H9 (cell line): ENCODE measurements around the gene ZNF385D. TPM values are rescaled to one million over a fixed set of nuclear protein-coding genes. Genes with fewer than 3 reads are reported as not detected.

Source experiments
- DNase-seq: peaks from one replicate; pipeline ENCODE4 v3.0.0-alpha.2; 2017
- H2AFZ ChIP-seq: one replicate; pipeline ENCODE4 v1.6.1; 2013; ENCODE audit warnings: mild to moderate bottlenecking, low read length, control low read depth, moderate library complexity
- H2AK5ac ChIP-seq: 2 replicates; pipeline ENCODE4 v1.6.1; 2013; ENCODE audit warnings: low read length, control low read depth, mixed read lengths; ENCODE audit not compliant: insufficient read length
- H2BK120ac ChIP-seq: one replicate; pipeline ENCODE4 v1.6.1; 2013; ENCODE audit warnings: low read depth, mild to moderate bottlenecking, low read length, control low read depth, inconsistent platforms; ENCODE audit not compliant: poor library complexity, severe bottlenecking
- H2BK12ac ChIP-seq: 2 replicates; pipeline ENCODE4 v1.6.1; 2013; ENCODE audit warnings: low read length, control low read depth, mixed read lengths, low read depth; ENCODE audit not compliant: insufficient read length
- H2BK15ac ChIP-seq: 2 replicates; pipeline ENCODE4 v1.6.1; 2013; ENCODE audit warnings: low read depth, low read length, control low read depth
- H2BK20ac ChIP-seq: one replicate; pipeline ENCODE4 v1.6.1; 2013; ENCODE audit warnings: low read depth, mild to moderate bottlenecking, low read length, control low read depth, inconsistent platforms; ENCODE audit not compliant: poor library complexity, severe bottlenecking
- H2BK5ac ChIP-seq: 2 replicates; pipeline ENCODE4 v1.6.1; 2013; ENCODE audit warnings: low read length, control low read depth, mixed read lengths; ENCODE audit not compliant: insufficient read length
- H3K14ac ChIP-seq: 2 replicates; pipeline ENCODE4 v1.6.1; 2013; ENCODE audit warnings: low read length, control low read depth; ENCODE audit not compliant: insufficient read depth
- H3K18ac ChIP-seq: 2 replicates; pipeline ENCODE4 v1.6.1; 2013; ENCODE audit warnings: low read depth, mild to moderate bottlenecking, mixed read lengths, low read length, control low read depth; ENCODE audit not compliant: insufficient read length
- H3K23ac ChIP-seq: 2 replicates; pipeline ENCODE4 v1.6.1; 2013; ENCODE audit warnings: low read length, control low read depth, mixed read lengths, low read depth; ENCODE audit not compliant: insufficient read length
- H3K23me2 ChIP-seq: 2 replicates; pipeline ENCODE4 v1.6.1; 2013; ENCODE audit warnings: low read depth, mild to moderate bottlenecking, mixed read lengths, low read length, control low read depth; ENCODE audit not compliant: insufficient read length, poor library complexity, severe bottlenecking
- H3K27ac ChIP-seq: 2 replicates; pipeline ENCODE4 v1.5.1; 2013; ENCODE audit warnings: low read length, control low read depth, mixed read lengths, low read depth; ENCODE audit not compliant: insufficient read length
- H3K27me3 ChIP-seq: 2 replicates; pipeline ENCODE4 v1.6.1; 2013; ENCODE audit warnings: low read length, control low read depth, inconsistent platforms; ENCODE audit not compliant: insufficient read depth
- H3K4ac ChIP-seq: 2 replicates; pipeline ENCODE4 v1.6.1; 2013; ENCODE audit warnings: low read depth, mild to moderate bottlenecking, control low read depth, inconsistent platforms, low read length, moderate library complexity
- H3K4me1 ChIP-seq: 2 replicates; pipeline ENCODE4 v1.6.1; 2013; ENCODE audit warnings: low read length, control low read depth, inconsistent platforms; ENCODE audit not compliant: insufficient read depth
- H3K4me2 ChIP-seq: 2 replicates; pipeline ENCODE4 v1.6.1; 2013; ENCODE audit warnings: low read length, control low read depth, mixed read lengths; ENCODE audit not compliant: insufficient read length, insufficient read depth
- H3K56ac ChIP-seq: 2 replicates; pipeline ENCODE4 v1.6.1; 2013; ENCODE audit warnings: low read depth, mild to moderate bottlenecking, mixed read lengths, low read length, control low read depth; ENCODE audit not compliant: insufficient read length
- H3K79me1 ChIP-seq: 2 replicates; pipeline ENCODE4 v1.6.1; 2013; ENCODE audit warnings: low read depth, mild to moderate bottlenecking, moderate library complexity, low read length, control low read depth, inconsistent platforms; ENCODE audit not compliant: insufficient read depth, poor library complexity, severe bottlenecking
- H3K79me2 ChIP-seq: 2 replicates; pipeline ENCODE4 v1.6.1; 2013; ENCODE audit warnings: low read length, control low read depth, inconsistent platforms; ENCODE audit not compliant: insufficient read depth
- H3K9ac ChIP-seq: 2 replicates; pipeline ENCODE4 v1.6.1; 2013; ENCODE audit warnings: low read length, control low read depth, mixed read lengths; ENCODE audit not compliant: insufficient read length; ENCODE audit errors: extremely low read depth
- H3K9me3 ChIP-seq: one replicate; pipeline ENCODE4 v1.6.1; 2013; ENCODE audit warnings: low read depth, low read length, inconsistent platforms; ENCODE audit not compliant: control insufficient read depth
- H3T11ph ChIP-seq: one replicate; pipeline ENCODE4 v1.6.1; 2013; ENCODE audit warnings: mild to moderate bottlenecking, low read length, control low read depth, inconsistent platforms
- H4K20me1 ChIP-seq: one replicate; pipeline ENCODE4 v1.6.1; 2013; ENCODE audit not compliant: control insufficient read depth, insufficient read length, insufficient read depth
- H4K5ac ChIP-seq: 2 replicates; pipeline ENCODE4 v1.6.1; 2013; ENCODE audit warnings: low read depth, mild to moderate bottlenecking, mixed read lengths, low read length, control low read depth; ENCODE audit not compliant: insufficient read length
- H4K8ac ChIP-seq: replicated peaks from 2 replicates; pipeline ENCODE4 v1.6.1; 2013; ENCODE audit warnings: low read length, control low read depth, mixed read lengths, low read depth; ENCODE audit not compliant: insufficient read length
- H4K91ac ChIP-seq: 2 replicates; pipeline ENCODE4 v1.6.1; 2013; ENCODE audit warnings: low read depth, mild to moderate bottlenecking, moderate library complexity, mixed read lengths, low read length, control low read depth; ENCODE audit not compliant: insufficient read length
- H3K27ac Mint-ChIP-seq, 3 experiments: 2 replicates in 2 of 3; 3 replicates in 1 of 3; pipeline ENCODE4 v1.8.0; 2020 to 2021; ENCODE audit warnings: mixed read lengths in 3 of 3, mild to moderate bottlenecking in 1 of 3, moderate library complexity in 1 of 3
- H3K27me3 Mint-ChIP-seq: 2 replicates; pipeline ENCODE4 v1.8.0; 2021; ENCODE audit warnings: low read depth, mild to moderate bottlenecking, moderate library complexity, mixed read lengths
- H3K36me3 Mint-ChIP-seq, 3 experiments: 2 replicates in 2 of 3; 3 replicates in 1 of 3; pipeline ENCODE4 v1.8.0; 2020 to 2021; ENCODE audit warnings: low read depth in 3 of 3, mixed read lengths in 3 of 3; ENCODE audit not compliant: insufficient read depth in 1 of 3
- H3K4me1 Mint-ChIP-seq, 2 experiments: 2 replicates each; pipeline ENCODE4 v1.8.0; 2020; ENCODE audit warnings: mixed read lengths in 2 of 2
- H3K4me3 Mint-ChIP-seq, 2 experiments: 2 replicates in 1 of 2; 3 replicates in 1 of 2; pipeline ENCODE4 v1.8.0; 2020 to 2021; ENCODE audit warnings: mild to moderate bottlenecking in 2 of 2, mixed read lengths in 2 of 2, moderate library complexity in 1 of 2
- H3K9me3 Mint-ChIP-seq, 2 experiments: 2 replicates in 1 of 2; 3 replicates in 1 of 2; pipeline ENCODE4 v1.8.0; 2020; ENCODE audit warnings: mild to moderate bottlenecking in 2 of 2, mixed read lengths in 2 of 2, moderate library complexity in 1 of 2
- CTCF ChIP-seq: fragments of 200-600 bp; sonication (generic); conservative IDR thresholded peaks from 3 replicates; pipeline ENCODE4 v1.8.0; 2021; ENCODE audit warnings: antibody characterized with exemption, mild to moderate bottlenecking
- WGBS: extraction: QIAGEN DNeasy Blood & Tissue Kit; methylation state at CpG from one replicate; pipeline ENCODE4 v1.1.7; 2013; ENCODE audit warnings: missing lambda C conversion rate, low lambda C conversion rate, mixed read lengths; ENCODE audit not compliant: insufficient read length; ENCODE audit errors: extremely low coverage; 5-methylcytosine and 5-hydroxymethylcytosine counted together
- total RNA-seq: library from RNA; stranded (reverse); gene quantifications from 2 replicates; pipeline ENCODE4 v1.2.1, GENCODE V29; 2021

Gene ZNF385D
- total RNA-seq, 1 experiment from 2014 or later, result 1.5 TPM

GRCh38 chr3:21755896-21756295 is 4.9 kb upstream of the ZNF385D start:
- Histone ChIP-seq H3K9ac (no peak overlapping the region), H3K56ac (no peak overlapping the region), H3K27ac (no peak overlapping the region), H4K5ac (no peak overlapping the region), H3K14ac (no peak overlapping the region), H3K4me2 (no peak overlapping the region), H3K9me3 (no peaks in the 10 kb centered on the region), H4K8ac (no peak overlapping the region), H3K23ac (no peak overlapping the region), H3T11ph (no peak overlapping the region), H3K79me1 (no peaks in the 10 kb centered on the region), H3K23me2 (no peaks in the 10 kb centered on the region), H4K91ac (no peak overlapping the region), H3K79me2 (no peaks in the 10 kb centered on the region), H3K4me1 (no peaks in the 10 kb centered on the region), H2BK5ac (no peak overlapping the region), H2AK5ac (no peak overlapping the region), H3K18ac (no peak overlapping the region), H2BK20ac (no peak overlapping the region), H2BK120ac (no peak overlapping the region), H3K4ac (no peak overlapping the region), H2BK12ac (no peak overlapping the region), H2AFZ (no peak overlapping the region), H3K27me3 (no peaks in the 10 kb centered on the region), H4K20me1 (no peaks in the 10 kb centered on the region), H2BK15ac (no peak overlapping the region)
- Mint-ChIP-seq H3K4me1 (peaks cover 0 to 6% of the 10 kb centered on the region in 2 experiments; a peak in 2 of 4 replicates), H3K27me3 (peaks cover 2% of the 10 kb centered on the region), H3K4me3 (no peak overlapping the region), H3K9me3 (no peaks in the 10 kb centered on the region), H3K36me3 (no peaks in the 10 kb centered on the region), H3K27ac (no peak overlapping the region)
- DNase-seq, result no peak
- no CpG with 5 or more reads among the region's 5 CpGs for WGBS
- no peak for TF ChIP-seq CTCF
